Body of pancreas (tissue), 4 donors: Measurements from ENCODE around the gene CLDN5. TPM values are rescaled to one million over a fixed set of nuclear protein-coding genes. Genes with fewer than 3 reads are reported as not detected.

Experiments
- ATAC-seq: fragments of 150-250 bp; one replicate; pipeline ENCODE4 v1.9.1; 2016
- DNase-seq, 4 donors: peaks; one replicate each; pipeline ENCODE4 v3.0.0-alpha.2; 2019
- H3K27ac ChIP-seq, 4 donors: fragments of 200-600 bp; sonication (generic); 1 replicate in 3 of 4; 2 replicates in 1 of 4; pipeline versions ENCODE4 v1.5.1 to v1.6.1; 2016 to 2019; ENCODE audit warnings: mild to moderate bottlenecking in 1 of 4, mixed read lengths in 1 of 4, moderate library complexity in 1 of 4
- H3K27me3 ChIP-seq, 2 donors: fragments of 200-600 bp; sonication (generic); one replicate each; pipeline ENCODE4 v1.6.0; 2016; ENCODE audit warnings: mild to moderate bottlenecking in 1 of 2
- H3K36me3 ChIP-seq, 2 donors: fragments of 200-600 bp; sonication (generic); replicated peaks in 1 of 2; 2 replicates each; pipeline ENCODE4 v1.5.1; 2016; ENCODE audit warnings: low read depth in 2 of 2; ENCODE audit not compliant: insufficient read depth in 1 of 2
- H3K4me1 ChIP-seq: fragments of 200-600 bp; sonication (generic); one replicate; pipeline ENCODE4 v1.6.0; 2016
- H3K4me3 ChIP-seq, 2 donors: fragments of 200-600 bp; sonication (generic); 1 replicate in 1 of 2; 2 replicates in 1 of 2; pipeline ENCODE4 v1.5.1; 2016 to 2019
- H3K9me3 ChIP-seq, 3 donors: fragments of 200-600 bp; sonication (generic); 1 replicate in 2 of 3; 2 replicates in 1 of 3; pipeline ENCODE4 v1.5.1; 2016
- POLR2A ChIP-seq, 3 donors: fragments of 450-650 bp; IDR thresholded peaks; one replicate each; pipeline ENCODE4 v1.6.1; 2016; ENCODE audit warnings: antibody characterized with exemption in 3 of 3, mild to moderate bottlenecking in 2 of 3
- WGBS, 2 donors: methylation state at CpG; one replicate each; pipeline ENCODE4 v1.1.5; 2017; 5-methylcytosine and 5-hydroxymethylcytosine counted together
- intact Hi-C: fragments of 100-400 bp; cut with DNase I; formaldehyde crosslinking; loops from one replicate; pipeline ENCODE4 v1.15.1; 2023
- total RNA-seq, 2 donors: library from RNA; depleted of rRNA; stranded (reverse); fragments of >200 nt; gene quantifications; one replicate each; pipeline ENCODE4 v1.1.0, GENCODE V29; 2016
- TF ChIP-seq, protein P1 (sequence below), 7 experiments: fragments of 450-650 bp in 4 of 7; fragments of 200-600 bp in 3 of 7; sonication (generic) in 3 of 7; IDR thresholded peaks; one replicate each; pipeline ENCODE4 v1.5.1; 2016 to 2019; ENCODE audit warnings: antibody characterized with exemption in 7 of 7

CLDN5 gene
- total RNA-seq, 2 donors from 2014 or later = 36.9 to 80.4 TPM

DNA sequence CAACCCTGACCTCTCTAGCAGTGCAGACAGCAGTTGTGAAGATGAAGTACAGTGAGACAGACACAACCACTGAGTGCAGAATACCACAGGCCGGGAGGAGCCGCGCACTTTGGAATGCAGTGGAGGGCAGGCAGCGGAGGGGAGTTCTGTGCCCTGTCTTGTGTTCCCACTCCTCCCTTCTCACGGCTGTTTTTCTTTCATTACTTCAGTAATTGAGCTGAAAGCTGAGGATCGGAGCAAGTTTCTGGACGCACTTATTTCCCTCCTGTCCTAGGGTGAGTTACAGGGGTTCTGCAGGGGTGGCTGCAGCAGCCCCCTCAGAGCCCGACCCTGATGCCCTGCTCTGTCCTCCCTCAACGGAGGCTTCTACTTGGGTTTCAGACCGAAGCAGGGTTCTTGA is 5.6 kb downstream of the CLDN5 start:
- H3K27ac ChIP-seq = no peak overlapping the region
- TF ChIP-seq, protein P1, sequence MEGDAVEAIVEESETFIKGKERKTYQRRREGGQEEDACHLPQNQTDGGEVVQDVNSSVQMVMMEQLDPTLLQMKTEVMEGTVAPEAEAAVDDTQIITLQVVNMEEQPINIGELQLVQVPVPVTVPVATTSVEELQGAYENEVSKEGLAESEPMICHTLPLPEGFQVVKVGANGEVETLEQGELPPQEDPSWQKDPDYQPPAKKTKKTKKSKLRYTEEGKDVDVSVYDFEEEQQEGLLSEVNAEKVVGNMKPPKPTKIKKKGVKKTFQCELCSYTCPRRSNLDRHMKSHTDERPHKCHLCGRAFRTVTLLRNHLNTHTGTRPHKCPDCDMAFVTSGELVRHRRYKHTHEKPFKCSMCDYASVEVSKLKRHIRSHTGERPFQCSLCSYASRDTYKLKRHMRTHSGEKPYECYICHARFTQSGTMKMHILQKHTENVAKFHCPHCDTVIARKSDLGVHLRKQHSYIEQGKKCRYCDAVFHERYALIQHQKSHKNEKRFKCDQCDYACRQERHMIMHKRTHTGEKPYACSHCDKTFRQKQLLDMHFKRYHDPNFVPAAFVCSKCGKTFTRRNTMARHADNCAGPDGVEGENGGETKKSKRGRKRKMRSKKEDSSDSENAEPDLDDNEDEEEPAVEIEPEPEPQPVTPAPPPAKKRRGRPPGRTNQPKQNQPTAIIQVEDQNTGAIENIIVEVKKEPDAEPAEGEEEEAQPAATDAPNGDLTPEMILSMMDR (IDR thresholded peaks at IDR 0.05) = no peak
- TF ChIP-seq POLR2A (IDR thresholded peaks at IDR 0.05) = no peak
- ATAC-seq = no peak
- no peaks in the 10 kb centered on the region for H3K36me3 ChIP-seq
- intact Hi-C loops = no loop called here
- peaks cover 6% of the 10 kb centered on the region for H3K4me1 ChIP-seq
- WGBS, 2 donors = 84 to 85% methylated on average over 8 to 10 of the region's 10 CpGs
- H3K9me3 ChIP-seq = no peaks in the 10 kb centered on the region
- no peak for DNase-seq
- no peaks in the 10 kb centered on the region for H3K27me3 ChIP-seq
- H3K4me3 ChIP-seq = no peak overlapping the region

DNA sequence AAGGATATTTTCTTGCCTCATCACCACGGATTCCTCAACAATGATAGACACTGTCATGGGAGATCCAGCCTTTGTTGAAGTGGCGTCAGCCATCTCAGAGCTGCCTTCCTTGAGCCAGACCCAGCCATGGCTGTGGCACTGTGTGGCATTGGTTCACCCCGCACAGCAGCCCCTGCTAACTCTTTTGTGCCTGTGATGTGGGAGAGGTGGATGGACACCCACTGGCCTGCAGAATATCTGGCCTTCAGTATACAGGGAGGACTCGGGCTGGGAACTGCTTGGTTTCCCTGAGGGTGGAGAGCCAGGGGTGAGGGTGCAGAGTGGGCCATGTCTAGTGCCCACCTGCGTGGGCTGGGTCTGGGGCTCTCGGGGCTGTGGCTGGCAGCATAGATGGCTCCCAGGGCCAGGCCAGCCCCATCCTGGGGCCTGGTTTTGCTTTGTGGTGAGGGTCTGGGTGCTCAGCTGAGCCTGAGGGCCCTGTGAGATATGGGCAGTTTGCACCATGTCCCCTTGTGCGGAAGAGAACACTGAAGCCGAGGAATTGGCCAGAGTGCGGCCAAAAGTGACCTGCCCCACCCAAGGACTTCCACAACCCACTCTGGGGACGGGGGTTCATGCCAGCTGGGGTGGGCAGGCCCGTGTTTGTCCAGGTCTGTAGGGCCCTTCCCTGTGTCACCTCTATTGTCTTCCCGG is 6.1 kb downstream of the CLDN5 start:
- H3K4me1 ChIP-seq = peaks cover under 1% of the 10 kb centered on the region
- no peak overlapping the region for H3K4me3 ChIP-seq
- no peaks in the 10 kb centered on the region for H3K27me3 ChIP-seq
- WGBS, 2 donors = 93 to 99% methylated on average over 4 to 12 of the region's 12 CpGs
- H3K9me3 ChIP-seq = no peaks in the 10 kb centered on the region
- DNase-seq = no peak
- TF ChIP-seq POLR2A (IDR thresholded peaks at IDR 0.05) = no peak
- TF ChIP-seq, protein P1 (IDR thresholded peaks at IDR 0.05) = no peak
- H3K36me3 ChIP-seq = no peaks in the 10 kb centered on the region
- ATAC-seq = no peak
- intact Hi-C loops = no loop called here
- H3K27ac ChIP-seq = no peak overlapping the region

DNA sequence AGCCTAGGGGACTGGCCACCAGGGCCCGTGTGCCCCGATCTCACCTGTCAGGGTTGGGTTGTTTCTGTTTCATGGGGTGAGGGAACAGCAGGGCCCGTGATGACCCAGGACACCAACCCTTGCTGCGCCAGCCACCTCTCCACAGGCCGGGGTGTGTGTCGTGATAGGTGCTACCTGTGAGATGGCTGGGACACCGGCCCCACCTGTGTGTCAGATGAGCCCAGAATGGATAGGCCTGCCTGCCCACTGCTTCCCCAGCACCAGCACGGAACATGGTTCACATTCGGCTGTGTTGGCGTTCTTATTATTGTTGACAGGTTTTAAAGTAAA is 7.1 kb downstream of the CLDN5 start:
- no peak overlapping the region for H3K4me3 ChIP-seq
- TF ChIP-seq POLR2A (IDR thresholded peaks at IDR 0.05) = no peak
- TF ChIP-seq, protein P1 (IDR thresholded peaks at IDR 0.05) = no peak
- WGBS, 2 donors = 95 to 100% methylated on average over 3 to 10 of the region's 10 CpGs
- no peaks in the 10 kb centered on the region for H3K27me3 ChIP-seq
- no peak for ATAC-seq
- no peaks in the 10 kb centered on the region for H3K4me1 ChIP-seq
- no peak overlapping the region for H3K27ac ChIP-seq
- H3K36me3 ChIP-seq = no peaks in the 10 kb centered on the region
- no peaks in the 10 kb centered on the region for H3K9me3 ChIP-seq
- no peak for DNase-seq
- intact Hi-C loops = no loop called here

DNA sequence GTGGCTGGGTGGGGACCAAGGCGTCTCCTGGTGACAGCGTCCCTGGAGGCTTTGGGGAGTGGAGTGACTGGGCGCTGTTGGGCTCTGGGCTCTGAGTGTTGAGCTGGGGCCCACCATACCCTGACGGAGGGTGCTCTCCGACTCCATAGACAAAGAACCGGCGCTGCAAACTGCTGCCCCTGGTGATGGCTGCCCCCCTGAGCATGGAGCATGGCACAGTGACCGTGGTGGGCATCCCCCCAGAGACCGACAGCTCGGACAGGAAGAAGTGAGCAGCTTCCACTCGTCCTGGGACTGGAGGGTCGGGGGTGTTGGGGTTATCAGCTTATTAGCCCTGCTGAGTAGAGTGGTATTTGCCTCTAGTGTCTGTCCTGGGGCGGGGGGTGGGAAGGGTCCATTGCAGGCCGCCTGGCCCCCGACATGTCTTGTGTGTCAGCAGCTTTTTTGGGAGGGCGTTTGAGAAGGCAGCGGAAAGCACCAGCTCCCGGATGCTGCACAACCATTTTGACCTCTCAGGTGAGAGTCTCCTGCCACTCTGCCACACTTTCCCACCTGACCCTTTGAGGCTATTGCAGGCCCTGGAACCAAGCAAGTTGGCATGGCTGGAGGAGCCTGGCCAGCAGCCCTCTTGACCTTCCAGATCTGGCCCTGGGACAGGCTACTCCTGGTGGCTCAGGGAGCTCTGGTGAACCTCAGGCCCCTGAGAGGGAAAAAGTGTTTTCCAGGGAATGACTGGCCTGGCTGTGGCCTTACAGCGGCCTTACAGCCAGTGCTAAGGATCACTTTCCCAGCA is 7.6 kb downstream of the CLDN5 start:
- WGBS, 2 donors = 80 to 90% methylated on average over 12 to 19 of the region's 19 CpGs
- no peaks in the 10 kb centered on the region for H3K9me3 ChIP-seq
- no peak for ATAC-seq
- no peak for DNase-seq
- no peak overlapping the region for H3K27ac ChIP-seq
- no peaks in the 10 kb centered on the region for H3K4me1 ChIP-seq
- TF ChIP-seq, protein P1 (IDR thresholded peaks at IDR 0.05) = no peak
- no peak for TF ChIP-seq POLR2A (IDR thresholded peaks at IDR 0.05)
- intact Hi-C loops = no loop called here
- no peaks in the 10 kb centered on the region for H3K27me3 ChIP-seq
- no peaks in the 10 kb centered on the region for H3K36me3 ChIP-seq
- H3K4me3 ChIP-seq = no peak overlapping the region
